Peyer's patch (tissue), 4 donors: ENCODE measurements around the gene MINDY4.

Experiments used
- POLR2A ChIP-seq, 2 donors: fragments of 450-650 bp; IDR thresholded peaks; one replicate each; pipeline ENCODE4 v1.5.1; 2017; ENCODE audit warnings: antibody characterized with exemption in 2 of 2, mild to moderate bottlenecking in 2 of 2, moderate library complexity in 2 of 2
- TF ChIP-seq, protein P1 (sequence below), 6 experiments: fragments of 450-650 bp in 4 of 6; fragments of 200-600 bp in 2 of 6; sonication (generic) in 1 of 6; IDR thresholded peaks; one replicate each; pipeline ENCODE4 v1.5.1; 2017 to 2019; ENCODE audit warnings: antibody characterized with exemption in 6 of 6, mild to moderate bottlenecking in 3 of 6, moderate library complexity in 1 of 6

DNA sequence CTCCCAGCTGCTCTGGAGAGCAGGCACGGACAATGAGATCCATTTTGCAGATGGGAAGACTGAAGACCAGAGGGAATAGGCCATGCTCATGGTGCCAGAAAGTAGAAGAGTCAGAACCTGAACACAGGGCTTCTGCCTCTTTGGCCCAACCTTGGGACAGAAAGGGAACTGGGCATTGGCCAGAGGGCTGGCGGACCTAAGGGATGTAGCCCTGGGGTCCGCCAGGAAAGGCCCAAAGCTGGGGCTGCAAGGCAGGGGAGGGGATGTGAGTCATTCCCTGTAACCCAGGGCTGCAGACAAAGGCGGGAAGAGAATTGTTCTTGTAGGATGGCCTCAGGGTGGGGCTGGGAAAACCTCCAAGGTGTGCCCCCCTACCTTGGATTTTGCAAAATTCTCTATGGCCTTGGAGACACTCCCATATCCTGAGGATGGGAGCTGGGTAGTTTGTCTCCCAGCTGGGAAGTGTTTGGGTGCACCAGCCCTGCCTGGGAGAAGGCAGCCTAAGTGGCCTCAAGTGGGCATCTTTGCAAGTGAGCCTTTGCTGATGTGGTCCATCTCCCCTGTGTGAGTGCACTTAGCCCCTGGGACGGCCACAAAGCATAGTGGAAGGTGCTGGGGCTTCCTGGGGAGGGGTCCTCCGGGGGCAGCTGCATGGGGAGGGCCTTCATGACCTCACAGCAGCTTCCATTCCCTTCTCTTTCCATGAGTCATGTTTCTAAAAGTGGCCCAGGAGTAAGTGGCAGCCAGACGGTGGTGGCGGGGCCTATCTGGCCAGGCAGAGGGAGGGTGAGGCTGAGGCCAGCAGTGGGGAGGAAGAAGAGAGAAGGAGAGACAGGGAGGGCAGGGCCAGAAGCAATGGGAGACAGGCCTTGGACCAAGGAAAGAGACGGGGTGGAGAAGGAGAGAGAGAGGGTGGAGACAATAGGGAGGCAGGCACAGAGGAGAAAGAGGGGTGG lies 149.6 kb downstream of the MINDY4 start:
- TF ChIP-seq, protein P1, sequence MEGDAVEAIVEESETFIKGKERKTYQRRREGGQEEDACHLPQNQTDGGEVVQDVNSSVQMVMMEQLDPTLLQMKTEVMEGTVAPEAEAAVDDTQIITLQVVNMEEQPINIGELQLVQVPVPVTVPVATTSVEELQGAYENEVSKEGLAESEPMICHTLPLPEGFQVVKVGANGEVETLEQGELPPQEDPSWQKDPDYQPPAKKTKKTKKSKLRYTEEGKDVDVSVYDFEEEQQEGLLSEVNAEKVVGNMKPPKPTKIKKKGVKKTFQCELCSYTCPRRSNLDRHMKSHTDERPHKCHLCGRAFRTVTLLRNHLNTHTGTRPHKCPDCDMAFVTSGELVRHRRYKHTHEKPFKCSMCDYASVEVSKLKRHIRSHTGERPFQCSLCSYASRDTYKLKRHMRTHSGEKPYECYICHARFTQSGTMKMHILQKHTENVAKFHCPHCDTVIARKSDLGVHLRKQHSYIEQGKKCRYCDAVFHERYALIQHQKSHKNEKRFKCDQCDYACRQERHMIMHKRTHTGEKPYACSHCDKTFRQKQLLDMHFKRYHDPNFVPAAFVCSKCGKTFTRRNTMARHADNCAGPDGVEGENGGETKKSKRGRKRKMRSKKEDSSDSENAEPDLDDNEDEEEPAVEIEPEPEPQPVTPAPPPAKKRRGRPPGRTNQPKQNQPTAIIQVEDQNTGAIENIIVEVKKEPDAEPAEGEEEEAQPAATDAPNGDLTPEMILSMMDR (IDR thresholded peaks at IDR 0.05), result no peak
- no peak for TF ChIP-seq POLR2A (IDR thresholded peaks at IDR 0.05)
